ENCODE measurements around the gene C5orf22. TPM values are rescaled to one million over a fixed set of nuclear protein-coding genes. Genes with fewer than 3 reads are reported as not detected.

Gene C5orf22
- total and polyA plus RNA-seq, 10 of the 15 experiments (the other 5 are each of a cell fraction or from before 2014, with no cell fraction given) = 10.5 to 35.5 (median 24.0) TPM

DNA sequence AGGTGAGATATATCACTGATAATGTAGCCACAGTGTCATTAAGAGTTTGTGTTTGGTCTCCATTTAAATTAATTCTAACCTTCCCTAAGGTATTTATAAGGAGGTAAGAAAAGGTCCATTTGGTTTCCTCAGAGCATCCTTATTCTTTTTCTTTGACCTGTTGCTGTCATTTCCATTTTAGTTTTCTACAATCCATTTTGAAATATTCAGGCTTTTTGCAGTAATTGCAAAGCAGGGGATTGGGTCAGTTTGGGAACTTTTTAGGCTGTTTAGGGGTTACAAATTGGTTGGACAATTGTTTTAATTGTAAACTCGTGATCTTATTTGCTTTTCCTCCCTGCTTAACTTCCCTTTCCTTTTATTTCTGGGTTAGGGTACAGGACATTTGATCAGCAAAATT, 64.3 kb downstream of the C5orf22 start:
- TF ChIP-seq SMC3 (IDR thresholded peaks at IDR 0.05; ENCODE audit: borderline replicate concordance, low read length) (no peak), NFIC (IDR thresholded peaks at IDR 0.05; ENCODE audit: low read depth, low read length) (no peak), GATAD2B (conservative IDR thresholded peaks at IDR 0.05; ENCODE audit: low read depth) (no peak), GABPA (IDR thresholded peaks at IDR 0.05; ENCODE audit: low read depth) (no peak), RB1 (IDR thresholded peaks at IDR 0.05; ENCODE audit: borderline replicate concordance) (no peak), SUZ12 (IDR thresholded peaks at IDR 0.05; ENCODE audit: unreplicated experiment) (no peak), BRCA1 (IDR thresholded peaks at IDR 0.05; ENCODE audit: low read depth, low read length) (no peak), ZSCAN29 (IDR thresholded peaks at IDR 0.05) (no peak), RAD21 (IDR thresholded peaks at IDR 0.05; ENCODE audit: insufficient read depth, low read depth, low read length) (no peak), EP300 (IDR thresholded peaks at IDR 0.05; ENCODE audit: borderline replicate concordance in 1 of 2, control insufficient read depth in 1 of 2, low read depth in 2 of 2, low read length in 2 of 2) (no peak), SP1 (IDR thresholded peaks at IDR 0.05; ENCODE audit: low read depth, low read length) (no peak), EZH2 (IDR thresholded peaks at IDR 0.05; ENCODE audit: borderline replicate concordance, control insufficient read depth, low read depth, low read length) (no peak), NBN (IDR thresholded peaks at IDR 0.05) (no peak), POLR2AphosphoS2 (IDR thresholded peaks at IDR 0.05; ENCODE audit: low read depth, low read length) (no peak), ETV6 (conservative IDR thresholded peaks at IDR 0.05 in 1 of 2, IDR thresholded peaks at IDR 0.05 in 1 of 2; ENCODE audit: borderline replicate concordance in 1 of 2, low read depth in 1 of 2) (no peak)
- DNase-seq (ENCODE audit: low read depth, low spot score) (no peak), FAIRE-seq (no peak), ATAC-seq (no peak)
- in situ Hi-C loops (cut with MboI) = no loop called here
- Histone ChIP-seq H3K9ac (ENCODE audit: control insufficient read depth, insufficient read depth, low read length) (no peak overlapping the region), H3K36me3 (ENCODE audit: control insufficient read depth in 2 of 2, insufficient read depth in 2 of 2, low read length in 1 of 2) (no peaks in the 10 kb centered on the region), H3K4me3 (no peak overlapping the region), H3K4me2 (ENCODE audit: control insufficient read depth, insufficient read depth) (no peak overlapping the region), H2AFZ (ENCODE audit: control insufficient read depth, low read depth, low read length) (no peak overlapping the region), H3K79me2 (ENCODE audit: control insufficient read depth, insufficient read depth, low read length) (no peaks in the 10 kb centered on the region), H4K20me1 (ENCODE audit: control insufficient read depth, insufficient read depth) (no peaks in the 10 kb centered on the region), H3K9me3 (replicated peaks; ENCODE audit: control insufficient read depth, insufficient read depth, low read length) (no peaks in the 10 kb centered on the region), H3K27me3 (replicated peaks in 1 of 2; ENCODE audit: control insufficient read depth in 2 of 2, insufficient read depth in 2 of 2, low read length in 1 of 2) (no peaks in the 10 kb centered on the region), H3K27ac (ENCODE audit: control insufficient read depth, insufficient read depth) (no peak overlapping the region), H3K4me1 (ENCODE audit: control insufficient read depth, insufficient read depth, low read length) (no peaks in the 10 kb centered on the region; the same call in 1 of the 2 replicates)
- 9% methylated on average over 1 of the region's 1 CpG for WGBS (ENCODE audit: insufficient coverage, insufficient replicate concordance, low lambda C conversion rate, missing lambda C conversion rate)
- ChIA-PET SMC1A (ENCODE audit: uncharacterized antibody, unreplicated experiment) (interaction anchor here (1.4 kb wide), 1 partner anchor 11 kb away, joined by 3 read pairs; no protein-coding TSS in a partner anchor), CTCF (no interaction called here), RAD21 (ENCODE audit: unreplicated experiment) (no interaction called here), POLR2A (no interaction called here)
- no TSS peak for BruUV-seq (replicated peaks)
- intact Hi-C loops (cut with micrococcal nuclease; ENCODE audit: unreplicated experiment) = no loop called here
